ENCODE measurements around the gene WDR47. TPM values are rescaled to one million over a fixed set of nuclear protein-coding genes. Genes with fewer than 3 reads are reported as not detected.
A peak's percentile ranks its signal among the peaks of the same experiment; 100 is the strongest.

Gene WDR47
- total and polyA plus RNA-seq, 2 of the 8 experiments (the other 6 are each of a cell fraction or from before 2014, with no cell fraction given), result 1.9 to 6.7 TPM

DNA sequence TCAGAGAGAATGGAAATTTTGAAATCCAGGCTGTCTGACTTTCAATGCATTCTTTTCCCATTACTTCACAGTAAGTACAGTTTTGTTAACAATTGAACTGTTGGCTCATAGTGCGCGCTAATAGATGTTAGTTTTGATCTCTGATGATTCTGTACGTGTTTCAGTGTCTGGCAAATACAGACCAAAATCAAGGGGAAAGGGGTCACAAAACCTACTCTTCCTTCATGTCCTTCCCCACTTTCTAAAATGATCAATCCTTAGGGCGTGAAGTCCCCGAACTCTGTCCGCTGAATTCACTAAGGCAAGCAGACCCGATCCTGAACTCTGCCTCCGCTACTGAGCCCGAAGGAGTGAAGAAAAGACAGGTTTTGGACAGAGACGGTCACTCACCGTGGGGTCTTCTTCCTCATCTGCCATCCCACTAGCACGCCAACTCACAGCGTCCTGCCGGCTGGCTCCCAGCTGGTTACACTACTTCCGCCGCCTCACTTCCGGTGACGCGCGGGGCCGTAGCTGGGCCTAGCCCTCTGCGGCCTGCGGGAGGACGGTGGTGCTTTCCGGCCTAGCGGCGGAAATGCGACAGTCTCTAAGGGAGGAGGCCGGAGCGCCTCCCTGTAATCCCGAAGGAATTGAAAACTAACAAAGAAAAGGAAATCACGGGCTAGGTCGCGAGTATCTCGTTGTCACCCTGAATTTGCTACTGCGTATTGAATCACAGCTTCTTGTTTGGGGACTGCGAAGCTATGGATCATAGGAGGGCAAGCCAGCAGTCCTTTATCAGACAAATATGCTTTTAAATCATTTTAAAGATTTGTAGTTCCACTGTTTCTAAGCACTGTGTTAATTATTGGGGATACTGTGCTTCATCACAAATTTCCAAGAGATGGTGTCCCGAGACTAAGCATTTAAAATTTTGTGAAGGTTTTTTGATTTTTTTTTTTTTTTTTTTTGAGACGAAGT lies 33.9 kb upstream of the WDR47 start, which contains the start of gene TAF13 (continued):
- no peak for TF ChIP-seq CHD7 (IDR thresholded peaks at IDR 0.05; ENCODE audit: insufficient replicate concordance, low read length)
- no peak; the same call in 1 of the 2 replicates for TF ChIP-seq SP4 (IDR thresholded peaks at IDR 0.05; ENCODE audit: low read length)
- peak; percentile 83 for TF ChIP-seq TAF1 (IDR thresholded peaks at IDR 0.05; ENCODE audit: low read depth, low read length)
- TF ChIP-seq CREB1 (IDR thresholded peaks at IDR 0.05), result peak; percentile 85
- TF ChIP-seq, protein P1, sequence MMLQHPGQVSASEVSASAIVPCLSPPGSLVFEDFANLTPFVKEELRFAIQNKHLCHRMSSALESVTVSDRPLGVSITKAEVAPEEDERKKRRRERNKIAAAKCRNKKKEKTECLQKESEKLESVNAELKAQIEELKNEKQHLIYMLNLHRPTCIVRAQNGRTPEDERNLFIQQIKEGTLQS (IDR thresholded peaks at IDR 0.05; ENCODE audit: insufficient read depth, low read depth, low read length), result peak; percentile 33; the same call in 1 of the 2 replicates
- no peak for TF ChIP-seq CBX8 (IDR thresholded peaks at IDR 0.05; ENCODE audit: borderline replicate concordance, low read depth, low read length)
- no peak for TF ChIP-seq BACH1 (IDR thresholded peaks at IDR 0.05; ENCODE audit: low read length)
- 0 out of 2 replicates have a peak, but pooled peaks have one; percentile 47 for TF ChIP-seq YY1 (IDR thresholded peaks at IDR 0.05; ENCODE audit: low read depth, low read length)
- TF ChIP-seq NANOG (IDR thresholded peaks at IDR 0.05; ENCODE audit: insufficient read depth, low read depth, low read length, poor library complexity, severe bottlenecking), result no peak
